Muscle of leg (tissue), 11 donors: ENCODE measurements around the gene ATAD3A. TPM values are rescaled to one million over a fixed set of nuclear protein-coding genes. Genes with fewer than 3 reads are reported as not detected.
"Not testable (repeated sequence)": the region's sequence is repeated elsewhere in the genome, so short reads cannot be mapped to it uniquely, and the experiment has no call there.

ENCODE experiments used
- DNase-seq: peaks from one replicate; pipeline ENCODE4 v3.0.0; 2013
- H3K27ac ChIP-seq: one replicate; pipeline ENCODE4 v1.5.1; 2013; ENCODE audit warnings: mild to moderate bottlenecking, low read length, control low read depth
- H3K27me3 ChIP-seq: one replicate; pipeline ENCODE4 v1.6.1; 2013; ENCODE audit warnings: low read length; ENCODE audit not compliant: control insufficient read depth, insufficient read depth
- H3K36me3 ChIP-seq: one replicate; pipeline ENCODE4 v1.6.1; 2013; ENCODE audit warnings: low read length; ENCODE audit not compliant: control insufficient read depth, insufficient read depth
- H3K4me1 ChIP-seq: one replicate; pipeline ENCODE4 v1.6.1; 2013; ENCODE audit warnings: low read length; ENCODE audit not compliant: control insufficient read depth, insufficient read depth
- H3K4me3 ChIP-seq: one replicate; pipeline ENCODE4 v1.5.1; 2013; ENCODE audit warnings: low read length, control low read depth
- H3K9me3 ChIP-seq: replicated peaks from 2 replicates; pipeline ENCODE4 v1.6.1; 2013; ENCODE audit warnings: low read depth, low read length; ENCODE audit not compliant: control insufficient read depth
- WGBS: methylation state at CpG from one replicate; pipeline ENCODE4 v1.1.5; 2013; ENCODE audit warnings: missing lambda C conversion rate; ENCODE audit not compliant: insufficient coverage; 5-methylcytosine and 5-hydroxymethylcytosine counted together
- polyA plus RNA-seq, 8 donors: library from polyadenylated mRNA; unstranded; fragments of 120-200 nt; gene quantifications; one replicate each; pipeline versions ENCODE4 v1.2.1 to v1.2.3, GENCODE V29; 2013; ENCODE audit warnings: inconsistent platforms in 1 of 8, low replicate concordance in 1 of 8; ENCODE audit not compliant: insufficient read length in 8 of 8, insufficient read depth in 1 of 8
- total RNA-seq: library from RNA; stranded (reverse); fragments of 120-200 nt; gene quantifications from one replicate; pipeline ENCODE4 v1.2.4, GENCODE V29; 2013

ATAD3A gene
- total and polyA plus RNA-seq, 9 donors: 13.5 to 22.0 (median 20.5) TPM

- not testable (repeated sequence) for H3K36me3 ChIP-seq, DNase-seq, H3K9me3 ChIP-seq, H3K27me3 ChIP-seq, H3K4me3 ChIP-seq, H3K27ac ChIP-seq
- 65% methylated on average over 5 of the region's 34 CpGs for WGBS
- peaks cover 17% of the 10 kb centered on the region for H3K4me1 ChIP-seq
These were observed 3.0 kb upstream of the ATAD3A start for GRCh38 chr1:1508775-1509464.

- H3K4me3 ChIP-seq, DNase-seq, H3K36me3 ChIP-seq, H3K27me3 ChIP-seq, H3K27ac ChIP-seq, H3K9me3 ChIP-seq: not testable (repeated sequence)
- no CpG with 5 or more reads among the region's 21 CpGs for WGBS
- peaks cover 17% of the 10 kb centered on the region for H3K4me1 ChIP-seq
These were observed 2.5 kb upstream of the ATAD3A start for GRCh38 chr1:1509465-1509850.

- Histone ChIP-seq H3K27ac (peak overlapping the region; percentile 62), H3K4me1 (peaks cover 9% of the 10 kb centered on the region), H3K27me3 (no peaks in the 10 kb centered on the region), H3K36me3 (peaks cover 6% of the 10 kb centered on the region), H3K9me3 (no peaks in the 10 kb centered on the region), H3K4me3 (peak overlapping the region; percentile 70)
- WGBS: 6% methylated on average over 12 of the region's 17 CpGs
- DNase-seq: no peak
These were observed 940 bp upstream of the ATAD3A start for GRCh38 chr1:1510912-1511532.

GRCh38 chr1:1512425-1512824 lies 463 bp downstream of the ATAD3A start:
- H3K27me3 ChIP-seq, H3K4me1 ChIP-seq, DNase-seq, H3K27ac ChIP-seq, H3K9me3 ChIP-seq: not testable (repeated sequence)
- Histone ChIP-seq H3K36me3 (peaks cover 10% of the 10 kb centered on the region), H3K4me3 (peak overlapping the region; percentile 70)
- WGBS: 0% methylated on average over 2 of the region's 52 CpGs

- not testable (repeated sequence) for H3K4me1 ChIP-seq, H3K9me3 ChIP-seq, H3K4me3 ChIP-seq, H3K27ac ChIP-seq, DNase-seq, H3K27me3 ChIP-seq
- 86% methylated on average over 12 of the region's 18 CpGs for WGBS
- peaks cover 17% of the 10 kb centered on the region for H3K36me3 ChIP-seq
These were observed 1.7 kb downstream of the ATAD3A start for GRCh38 chr1:1513675-1514074.

GRCh38 chr1:1514376-1514775 lies 2.4 kb downstream of the ATAD3A start:
- H3K36me3 ChIP-seq: peaks cover 17% of the 10 kb centered on the region
- not testable (repeated sequence) for H3K27ac ChIP-seq, H3K4me1 ChIP-seq, DNase-seq, H3K27me3 ChIP-seq, H3K9me3 ChIP-seq, H3K4me3 ChIP-seq
- 70% methylated on average over 9 of the region's 16 CpGs for WGBS

- whole genome bisulfite sequencing: over 99% methylated on average over 9 of the region's 14 CpGs
- peaks cover 37% of the 10 kb centered on the region for H3K36me3 ChIP-seq
- not testable (repeated sequence) for H3K27me3 ChIP-seq, H3K4me1 ChIP-seq, DNase-seq, H3K4me3 ChIP-seq, H3K9me3 ChIP-seq, H3K27ac ChIP-seq
These were observed 5.0 kb downstream of the ATAD3A start for GRCh38 chr1:1516923-1517322.

GRCh38 chr1:1517973-1518620 lies 6.1 kb downstream of the ATAD3A start:
- Histone ChIP-seq H3K27me3 (no peaks in the 10 kb centered on the region), H3K27ac (no peak overlapping the region), H3K36me3 (peaks cover 37% of the 10 kb centered on the region), H3K4me1 (no peaks in the 10 kb centered on the region), H3K9me3 (no peaks in the 10 kb centered on the region), H3K4me3 (no peak overlapping the region)
- DNase-seq: no peak
- 92% methylated on average over 8 of the region's 28 CpGs for WGBS

- H3K36me3 ChIP-seq: peaks cover 39% of the 10 kb centered on the region
- WGBS: 93% methylated on average over 9 of the region's 19 CpGs
- not testable (repeated sequence) for H3K4me3 ChIP-seq, DNase-seq, H3K4me1 ChIP-seq, H3K9me3 ChIP-seq, H3K27ac ChIP-seq, H3K27me3 ChIP-seq
These were observed 6.7 kb downstream of the ATAD3A start for GRCh38 chr1:1518621-1519007.

- not testable (repeated sequence) for H3K4me3 ChIP-seq, DNase-seq, H3K27me3 ChIP-seq, H3K9me3 ChIP-seq, H3K27ac ChIP-seq, H3K4me1 ChIP-seq
- WGBS: 95% methylated on average over 24 of the region's 51 CpGs
- peaks cover 41% of the 10 kb centered on the region for H3K36me3 ChIP-seq
These were observed 8.0 kb downstream of the ATAD3A start for GRCh38 chr1:1519805-1520505.
